ENCODE results near the gene SS18L1.
"Not testable (repeated sequence)": the region's sequence is repeated elsewhere in the genome, so short reads cannot be mapped to it uniquely, and the experiment has no call there.

Gene SS18L1, protein sequence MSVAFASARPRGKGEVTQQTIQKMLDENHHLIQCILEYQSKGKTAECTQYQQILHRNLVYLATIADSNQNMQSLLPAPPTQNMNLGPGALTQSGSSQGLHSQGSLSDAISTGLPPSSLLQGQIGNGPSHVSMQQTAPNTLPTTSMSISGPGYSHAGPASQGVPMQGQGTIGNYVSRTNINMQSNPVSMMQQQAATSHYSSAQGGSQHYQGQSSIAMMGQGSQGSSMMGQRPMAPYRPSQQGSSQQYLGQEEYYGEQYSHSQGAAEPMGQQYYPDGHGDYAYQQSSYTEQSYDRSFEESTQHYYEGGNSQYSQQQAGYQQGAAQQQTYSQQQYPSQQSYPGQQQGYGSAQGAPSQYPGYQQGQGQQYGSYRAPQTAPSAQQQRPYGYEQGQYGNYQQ

DNA sequence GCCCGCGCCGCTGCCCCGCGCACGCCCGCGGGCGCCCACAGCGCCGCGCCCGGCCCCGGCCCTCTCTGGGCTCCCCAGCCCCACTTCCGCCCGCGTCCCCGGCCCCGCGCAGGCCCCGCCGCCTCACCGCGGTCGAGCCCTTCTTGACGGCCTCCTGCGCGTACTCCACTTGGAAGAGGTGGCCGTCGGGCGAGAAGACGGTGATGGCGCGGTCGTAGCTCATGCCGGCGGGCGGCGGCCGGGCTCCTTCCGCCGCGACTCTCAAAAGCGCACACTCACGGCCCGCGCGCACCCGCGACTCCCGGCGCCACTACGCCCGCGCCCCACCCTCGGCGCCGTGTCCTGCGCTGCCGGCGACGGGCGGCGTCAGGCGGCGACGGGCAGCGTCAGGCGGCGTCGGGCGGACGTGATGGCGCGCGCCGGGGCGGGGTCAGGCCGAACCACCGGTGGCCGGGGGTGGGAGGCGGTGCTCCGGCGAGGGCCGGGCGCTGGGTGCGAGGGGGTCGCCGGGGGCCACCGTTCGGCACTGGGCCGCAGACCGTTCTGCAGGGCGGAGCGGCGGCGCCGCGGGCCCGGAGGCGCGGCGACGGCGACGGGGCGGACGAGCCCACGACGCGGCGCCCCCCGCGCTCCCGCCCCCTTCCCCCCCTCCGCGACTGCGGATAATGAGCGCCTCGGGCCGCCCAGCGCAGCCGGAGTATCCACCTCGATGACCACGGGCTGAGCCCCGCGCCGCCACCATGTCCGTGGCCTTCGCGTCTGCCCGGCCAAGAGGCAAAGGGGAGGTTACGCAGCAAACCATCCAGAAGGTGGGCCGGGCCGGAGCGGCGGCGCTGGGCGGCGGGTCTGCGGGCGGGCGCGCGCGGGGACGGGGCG, at the start of gene SS18L1, which contains the start of gene PSMA7:
SS18L1 (plus strand) TSS at position 689 of the 876 bp plus-strand sequence; CDS start at position 741, 52 bp downstream.
PSMA7 (minus strand) TSS at position 314 of the 876 bp plus-strand sequence; CDS start at position 223, 91 bp downstream.
- DNase-seq (ENCODE audit: low spot score), result peak; percentile 83

- no peak for DNase-seq (ENCODE audit: low spot score)
These were observed 46.9 kb upstream of the SS18L1 start for GRCh38 chr20:62096421-62097380.

GRCh38 chr20:62097881-62098407, 45.6 kb upstream of the SS18L1 start:
- no peak for DNase-seq (ENCODE audit: low spot score)

DNA sequence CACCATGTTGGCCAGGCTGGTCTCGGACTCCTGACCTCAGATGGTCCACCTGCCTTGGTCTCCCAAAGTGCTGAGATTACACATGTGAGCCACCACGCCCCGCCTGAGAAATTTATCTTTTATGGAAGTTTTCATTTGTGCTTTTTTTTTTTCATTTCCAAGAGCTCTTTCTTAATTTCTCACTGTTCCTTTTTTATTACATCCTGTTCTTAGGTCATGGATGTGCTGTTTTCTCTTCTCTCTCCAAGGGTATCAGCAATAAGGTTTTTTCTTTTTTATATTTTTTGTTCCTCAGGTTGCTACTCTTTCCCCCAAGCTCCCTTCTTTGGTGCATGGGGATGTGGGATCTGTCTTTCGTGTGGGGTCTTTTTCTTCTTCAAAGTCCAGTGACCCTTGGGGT, 42.5 kb upstream of the SS18L1 start:
- DNase-seq (ENCODE audit: low spot score), result no peak

- no peak for DNase-seq (ENCODE audit: low spot score)
These were observed 39.9 kb upstream of the SS18L1 start for GRCh38 chr20:62103508-62104233.

GRCh38 chr20:62104234-62104789, 39.3 kb upstream of the SS18L1 start:
- no peak for DNase-seq (ENCODE audit: low spot score)

- no peak for DNase-seq (ENCODE audit: low spot score)
These were observed 38.7 kb upstream of the SS18L1 start for GRCh38 chr20:62104791-62105345.

DNA sequence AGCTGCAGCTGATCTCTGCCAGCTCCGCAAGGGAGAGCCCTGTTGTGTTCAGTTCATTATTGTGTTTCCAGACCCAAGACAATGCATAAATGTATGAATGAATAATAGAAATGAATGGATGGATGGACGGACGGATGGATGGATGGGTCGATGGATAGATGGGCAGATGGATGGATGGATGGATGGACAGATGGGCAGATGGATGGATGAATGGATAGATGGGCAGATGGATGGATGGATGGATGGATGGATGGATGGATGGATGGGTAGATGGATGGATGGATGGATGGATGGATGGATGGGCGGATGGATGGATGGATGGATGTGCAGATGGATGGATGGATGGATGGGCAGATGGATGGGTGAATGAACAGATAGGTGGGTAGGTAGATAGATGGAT, 38.0 kb upstream of the SS18L1 start:
- DNase-seq (ENCODE audit: low spot score), result no peak

DNA sequence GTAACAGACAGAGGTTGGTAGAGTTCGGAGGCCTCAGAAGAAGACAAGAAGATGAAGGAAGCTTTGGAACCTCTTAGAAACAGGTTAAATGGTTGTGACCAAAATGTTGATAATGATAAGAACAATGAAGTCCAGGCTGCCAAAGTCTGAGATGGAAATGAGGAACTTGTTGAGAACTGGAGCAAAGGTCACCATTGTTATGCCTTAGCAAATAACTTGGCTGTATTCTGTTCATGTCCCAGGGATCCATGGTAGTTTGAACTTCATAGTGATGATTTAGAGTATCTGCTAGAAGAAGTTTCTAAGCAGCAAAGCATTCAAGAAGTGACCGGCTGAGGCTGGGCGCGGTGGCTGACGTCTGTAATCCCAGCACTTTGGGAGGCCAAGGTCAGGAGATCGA, 32.4 kb upstream of the SS18L1 start:
- DNase-seq (ENCODE audit: low spot score), result no peak

- no peak for DNase-seq (ENCODE audit: low spot score)
These were observed 31.2 kb upstream of the SS18L1 start for GRCh38 chr20:62112368-62112767.

- DNase-seq (ENCODE audit: low spot score), result no peak
These were observed 28.7 kb upstream of the SS18L1 start for GRCh38 chr20:62114894-62115293.

GRCh38 chr20:62115800-62116407, 27.7 kb upstream of the SS18L1 start:
- not testable (repeated sequence) for DNase-seq (ENCODE audit: low spot score)

GRCh38 chr20:62116558-62117361, 26.8 kb upstream of the SS18L1 start:
- no peak for DNase-seq (ENCODE audit: low spot score)

DNA sequence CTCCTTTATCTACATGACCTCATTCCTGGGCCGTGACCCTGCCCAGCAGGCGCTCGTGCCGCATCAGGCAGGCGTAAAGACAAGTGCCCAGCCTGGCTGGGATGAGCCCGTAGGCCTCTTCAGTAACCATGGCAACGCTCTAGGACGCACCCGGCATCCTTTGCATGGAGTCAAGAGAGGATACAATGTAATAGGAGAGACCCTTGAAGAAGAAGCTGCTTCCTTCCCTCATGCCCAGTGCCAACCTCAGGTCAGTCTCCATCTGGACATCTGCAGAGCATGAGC, 26.3 kb upstream of the SS18L1 start:
- DNase-seq (ENCODE audit: low spot score), result no peak

DNA sequence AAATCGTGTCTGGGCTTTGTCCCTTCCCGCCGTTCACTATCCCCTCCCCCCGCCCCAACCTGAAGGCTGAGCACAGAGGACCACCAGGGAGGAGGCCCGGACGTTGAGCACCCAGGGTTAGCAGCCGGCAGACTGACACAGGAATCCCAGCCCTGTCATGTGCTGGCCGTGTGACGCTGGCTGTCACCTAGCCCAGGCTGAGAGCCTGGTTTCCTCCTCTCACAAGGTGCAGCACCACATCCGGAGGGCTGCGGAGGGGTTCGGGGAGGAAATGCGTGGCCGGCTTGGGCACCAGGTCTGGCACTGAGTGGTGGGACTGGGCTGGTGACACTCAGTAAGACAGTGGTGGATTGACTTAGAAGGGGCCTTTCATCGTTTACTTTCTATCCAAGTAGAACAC, 25.9 kb upstream of the SS18L1 start:
- DNase-seq (ENCODE audit: low spot score), result no peak

DNA sequence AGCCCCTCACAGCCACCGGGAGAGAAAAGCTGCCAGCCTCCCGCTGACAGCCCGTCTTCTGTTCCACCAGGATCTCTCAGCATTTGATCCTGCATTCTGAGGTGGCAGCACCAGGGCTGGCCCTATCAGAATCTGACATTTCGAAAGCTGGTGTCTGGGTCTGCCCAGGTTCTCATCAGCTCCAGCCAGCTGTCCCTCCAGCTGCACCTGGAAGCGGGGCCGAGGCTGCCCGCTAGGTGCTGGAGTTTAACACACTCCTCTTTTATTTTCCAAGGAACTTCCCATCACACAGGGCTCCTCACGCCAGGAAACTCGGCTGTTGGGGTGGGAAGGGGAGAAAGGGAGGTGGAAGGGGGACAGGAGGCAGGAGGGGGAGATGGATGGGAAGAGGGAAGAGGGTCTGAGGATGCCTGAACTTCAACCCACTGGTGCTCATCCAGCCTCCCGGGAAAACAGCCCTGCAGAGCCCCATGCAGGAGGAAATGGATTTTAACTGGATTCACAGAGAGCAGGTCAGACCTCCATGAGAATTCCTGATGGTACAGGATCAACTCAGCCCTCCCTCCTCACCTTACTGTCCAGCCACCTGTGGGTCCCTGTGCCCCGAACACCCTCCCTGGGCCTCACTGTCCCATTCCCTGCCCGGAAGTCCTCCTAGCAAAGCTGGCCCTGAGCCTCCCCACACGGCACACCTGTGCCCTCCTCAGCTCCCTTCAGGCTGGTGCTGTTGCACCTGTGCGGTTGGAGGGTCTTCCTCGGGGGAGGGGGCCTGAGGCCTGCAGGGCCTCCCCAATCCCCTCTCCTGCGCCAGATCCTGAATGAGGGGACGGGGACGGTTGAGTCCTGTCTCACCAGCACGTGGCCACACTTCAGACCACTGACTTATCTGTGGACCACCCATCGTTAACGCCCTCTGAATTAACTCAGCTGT, 25.2 kb upstream of the SS18L1 start:
- DNase-seq (ENCODE audit: low spot score), result no peak

DNA sequence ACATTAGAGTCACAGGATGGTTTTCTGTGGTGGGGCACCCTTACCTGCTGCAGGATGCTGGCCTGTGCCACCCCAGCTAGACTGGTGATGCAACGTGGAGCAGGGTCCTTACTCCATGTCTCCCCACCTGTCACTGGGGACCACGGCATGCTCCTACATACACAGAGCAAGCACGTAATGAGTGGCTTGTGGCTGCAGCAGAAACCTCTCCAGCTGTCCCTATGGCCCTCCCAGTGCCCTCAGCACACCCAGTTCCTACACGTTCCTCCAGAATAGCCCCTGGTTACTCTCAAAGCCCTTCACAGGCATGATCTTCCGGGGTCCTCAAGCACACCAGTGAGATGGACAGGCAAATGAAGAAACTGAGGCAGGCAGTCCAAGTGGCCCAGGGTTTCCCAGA, 24.5 kb upstream of the SS18L1 start:
- no peak for DNase-seq (ENCODE audit: low spot score)

All from pons (tissue), 1 donor.